ENCODE data around the gene CEP20. TPM values are rescaled to one million over a fixed set of nuclear protein-coding genes. Genes with fewer than 3 reads are reported as not detected.

Gene CEP20
- total and polyA plus RNA-seq, 2 of the 8 experiments (the other 6 are each of a cell fraction or from before 2014, with no cell fraction given): 16.2 to 49.0 TPM

DNA sequence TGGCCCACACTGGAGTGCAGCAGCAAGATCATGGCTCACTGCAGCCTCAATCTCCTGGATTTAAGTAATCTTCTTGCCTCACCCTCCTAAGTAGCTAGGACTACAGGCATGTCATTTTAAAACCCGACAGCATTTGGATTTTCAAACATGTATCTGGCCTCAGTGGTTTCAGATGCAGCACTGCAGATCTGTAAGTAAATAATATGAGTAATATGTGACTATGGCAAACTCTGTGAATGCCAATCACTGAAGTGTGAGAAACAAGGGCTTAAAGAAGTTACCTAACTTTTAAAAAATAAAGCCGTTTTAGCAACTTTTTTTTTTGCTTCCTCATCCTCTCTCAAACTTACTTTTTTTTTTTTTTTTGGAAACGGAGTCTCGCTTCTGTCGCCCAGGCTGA is 11.9 kb downstream of the CEP20 start:
- no peaks in the 10 kb centered on the region for H3K27me3 ChIP-seq (replicated peaks in 1 of 4; ENCODE audit: control insufficient read depth in 3 of 4, extremely low read depth in 1 of 4, insufficient read depth in 3 of 4, low read length in 3 of 4)
- WGBS, 2 experiments (ENCODE audit: extremely low coverage in 1 of 2, insufficient coverage in 1 of 2, insufficient read length in 1 of 2, insufficient replicate concordance in 2 of 2, low coverage in 1 of 2, low lambda C conversion rate in 2 of 2, missing lambda C conversion rate in 1 of 2): 88% methylated on average over 2 of the region's 5 CpGs; no CpG with 5 or more reads in 1 of the 2 experiments
- no peak overlapping the region for H2AFZ ChIP-seq (ENCODE audit: low read length)
- no peak overlapping the region for H3K27ac ChIP-seq (ENCODE audit: low read depth, low read length)
- no peak overlapping the region for H3K4ac ChIP-seq (replicated peaks; ENCODE audit: insufficient read length, low read depth, low read length)
- no peak overlapping the region for H4K5ac ChIP-seq (ENCODE audit: insufficient read length, low read depth, low read length)
- no peak overlapping the region for H3K9ac ChIP-seq (replicated peaks in 1 of 4; ENCODE audit: extremely low read depth in 1 of 4, low read depth in 3 of 4, low read length in 3 of 4)
- ChIA-PET CTCF (ENCODE audit: partially characterized antibody) (interaction anchor here (0.7 to 1.6 kb wide), 5 partner anchors 9 to 149 kb away, joined by 3 to 6 read pairs (median 4); no protein-coding TSS in a partner anchor), POLR2A (ENCODE audit: partially characterized antibody) (interaction anchor here (0.9 to 1.1 kb wide), 2 partner anchors 11 to 18 kb away, joined by 3 to 4 read pairs; no protein-coding TSS in a partner anchor)
- no peak overlapping the region for H2BK120ac ChIP-seq (replicated peaks; ENCODE audit: low read depth, low read length)
- H3K9me3 ChIP-seq (ENCODE audit: insufficient read depth in 2 of 2, low read depth in 1 of 2, low read length in 1 of 2): no peaks in the 10 kb centered on the region
- peaks cover 0 to 4% of the 10 kb centered on the region in 2 experiments; a peak in 3 of 4 replicates for H3K79me2 ChIP-seq (ENCODE audit: control insufficient read depth in 1 of 2, insufficient read depth in 2 of 2, low read length in 2 of 2)
- no peak for FAIRE-seq
- no peak overlapping the region for H3K23ac ChIP-seq (ENCODE audit: insufficient read length)
- H3K79me1 ChIP-seq (ENCODE audit: low read depth, low read length): no peaks in the 10 kb centered on the region
- no peak overlapping the region for H3K18ac ChIP-seq (ENCODE audit: extremely low read depth, low read length)
- peaks cover 0 to 27% (median 4%) of the 10 kb centered on the region in 4 experiments; a peak in 5 of 8 replicates for H3K36me3 ChIP-seq (ENCODE audit: control insufficient read depth in 2 of 4, insufficient read depth in 4 of 4, low read length in 3 of 4)
- no peak overlapping the region for H3K56ac ChIP-seq (replicated peaks; ENCODE audit: insufficient read length, low read depth, low read length)
- no peak overlapping the region for H3K4me2 ChIP-seq (ENCODE audit: insufficient read depth in 1 of 2, low read depth in 2 of 2, low read length in 2 of 2)
- no peak overlapping the region for H2BK15ac ChIP-seq (ENCODE audit: low read length)
- no peak overlapping the region for H3K14ac ChIP-seq (ENCODE audit: insufficient read length)
- H4K8ac ChIP-seq (ENCODE audit: extremely low read depth, insufficient read depth, low read length): no peak overlapping the region
- H2BK20ac ChIP-seq (ENCODE audit: low read length): no peak overlapping the region
- no peak overlapping the region for H2BK5ac ChIP-seq (ENCODE audit: low read depth, low read length)
- no peak overlapping the region for H2BK12ac ChIP-seq (ENCODE audit: low read depth, low read length)
- no peak overlapping the region for H3K4me3 ChIP-seq (ENCODE audit: extremely low read depth in 1 of 4, insufficient read depth in 2 of 4, low read depth in 3 of 4, low read length in 4 of 4)
- no peak overlapping the region for H2AK5ac ChIP-seq (ENCODE audit: low read depth, low read length)
- H3K23me2 ChIP-seq (ENCODE audit: low read depth, low read length): no peaks in the 10 kb centered on the region
- no peak for DNase-seq (ENCODE audit: low read depth in 1 of 2, low spot score in 2 of 2)
- no peak overlapping the region for H4K91ac ChIP-seq (replicated peaks; ENCODE audit: insufficient read length, low read length)
- H4K20me1 ChIP-seq (replicated peaks in 1 of 2; ENCODE audit: control insufficient read depth in 1 of 2, insufficient read depth in 2 of 2, low read length in 2 of 2): peaks cover 2 to 8% of the 10 kb centered on the region in 2 experiments
- peaks cover 0 to 3% (median 1%) of the 10 kb centered on the region in 4 experiments; a peak in 1 of 7 replicates for H3K4me1 ChIP-seq (replicated peaks in 1 of 4; ENCODE audit: control insufficient read depth in 3 of 4, insufficient read depth in 4 of 4, low read length in 3 of 4)
- TF ChIP-seq RXRA (IDR thresholded peaks at IDR 0.05; ENCODE audit: insufficient read depth, low read depth, low read length): no peak
- TF ChIP-seq TBP (IDR thresholded peaks at IDR 0.05; ENCODE audit: low read depth, low read length): no peak
- no peak for TF ChIP-seq EGR1 (IDR thresholded peaks at IDR 0.05; ENCODE audit: borderline replicate concordance, low read depth, low read length)
- no peak for TF ChIP-seq POLR2AphosphoS5 (IDR thresholded peaks at IDR 0.05; ENCODE audit: low read depth, low read length)
- TF ChIP-seq HDAC6 (IDR thresholded peaks at IDR 0.05; ENCODE audit: low read depth, low read length): no peak
- no peak for TF ChIP-seq CTCF (IDR thresholded peaks at IDR 0.05; ENCODE audit: control extremely low read depth in 1 of 3, insufficient read depth in 1 of 3, low read depth in 1 of 3, low read length in 3 of 3)
- no peak for TF ChIP-seq ATF2 (IDR thresholded peaks at IDR 0.05; ENCODE audit: low read length)
- no peak for TF ChIP-seq NRF1 (IDR thresholded peaks at IDR 0.05; ENCODE audit: low read depth, low read length)
- TF ChIP-seq PHF8 (conservative IDR thresholded peaks at IDR 0.05; ENCODE audit: low read depth, low read length): no peak
